ENCODE measurements around the gene SYNGR3.

The SYNGR3 gene

DNA sequence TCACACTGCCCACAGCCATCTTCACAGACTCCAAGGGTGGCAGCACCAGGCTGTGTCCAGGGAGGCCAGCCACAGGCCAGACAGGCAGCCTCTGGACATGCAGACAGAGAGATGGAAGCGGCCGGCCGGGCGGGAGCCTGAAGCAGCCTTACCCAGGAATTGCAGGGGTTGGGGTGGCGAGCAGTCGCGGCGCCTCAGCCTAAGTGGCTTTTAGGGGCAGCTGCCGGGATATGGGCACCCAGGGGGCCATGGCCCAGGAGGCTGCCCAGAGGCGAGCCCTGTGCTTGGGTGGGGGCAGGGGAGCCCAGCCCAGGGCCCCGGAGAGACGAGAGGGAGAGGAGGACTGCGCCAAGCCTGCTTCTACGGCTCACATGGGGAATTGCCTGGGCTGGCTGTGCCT lies 35.5 kb downstream of the SYNGR3 start:
- Histone ChIP-seq H3K27ac (no peak overlapping the region), H3K4me3 (no peak overlapping the region)
- TF ChIP-seq, protein P1, sequence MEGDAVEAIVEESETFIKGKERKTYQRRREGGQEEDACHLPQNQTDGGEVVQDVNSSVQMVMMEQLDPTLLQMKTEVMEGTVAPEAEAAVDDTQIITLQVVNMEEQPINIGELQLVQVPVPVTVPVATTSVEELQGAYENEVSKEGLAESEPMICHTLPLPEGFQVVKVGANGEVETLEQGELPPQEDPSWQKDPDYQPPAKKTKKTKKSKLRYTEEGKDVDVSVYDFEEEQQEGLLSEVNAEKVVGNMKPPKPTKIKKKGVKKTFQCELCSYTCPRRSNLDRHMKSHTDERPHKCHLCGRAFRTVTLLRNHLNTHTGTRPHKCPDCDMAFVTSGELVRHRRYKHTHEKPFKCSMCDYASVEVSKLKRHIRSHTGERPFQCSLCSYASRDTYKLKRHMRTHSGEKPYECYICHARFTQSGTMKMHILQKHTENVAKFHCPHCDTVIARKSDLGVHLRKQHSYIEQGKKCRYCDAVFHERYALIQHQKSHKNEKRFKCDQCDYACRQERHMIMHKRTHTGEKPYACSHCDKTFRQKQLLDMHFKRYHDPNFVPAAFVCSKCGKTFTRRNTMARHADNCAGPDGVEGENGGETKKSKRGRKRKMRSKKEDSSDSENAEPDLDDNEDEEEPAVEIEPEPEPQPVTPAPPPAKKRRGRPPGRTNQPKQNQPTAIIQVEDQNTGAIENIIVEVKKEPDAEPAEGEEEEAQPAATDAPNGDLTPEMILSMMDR (IDR thresholded peaks at IDR 0.05) = no peak
- no peak for DNase-seq (ENCODE audit: low spot score)

DNA sequence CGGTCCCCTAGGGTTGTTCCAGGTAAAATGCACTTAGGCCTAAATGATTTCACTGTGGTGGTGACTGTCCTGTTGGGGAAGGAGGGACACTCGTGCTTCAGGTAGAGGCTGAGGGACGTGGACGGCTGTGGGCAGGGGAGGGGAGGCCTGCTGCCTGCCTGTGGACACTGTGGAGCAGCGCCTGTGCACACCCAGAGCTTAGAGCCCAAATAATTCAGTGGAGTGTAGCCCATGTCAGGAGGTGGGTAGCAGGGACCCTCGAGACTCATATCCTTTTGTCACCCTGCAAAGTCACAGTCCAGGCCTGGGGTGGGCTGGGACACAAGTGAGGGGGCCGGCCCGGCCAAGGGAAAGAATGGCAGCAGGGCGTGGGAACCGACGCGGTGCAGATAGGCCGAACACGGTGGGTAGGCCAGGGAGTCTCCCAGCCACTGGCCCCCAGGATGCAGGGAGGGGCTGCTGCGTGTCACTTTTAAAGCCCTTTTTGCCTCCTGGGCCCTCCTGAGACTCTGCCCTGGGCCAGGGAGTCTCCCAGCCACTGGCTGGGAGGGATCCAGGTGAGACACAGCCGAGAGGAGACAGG lies 36.2 kb downstream of the SYNGR3 start:
- TF ChIP-seq, protein P1 (IDR thresholded peaks at IDR 0.05) = no peak
- Histone ChIP-seq H3K4me3 (peak overlapping the region; percentile 91), H3K27ac (peak overlapping the region; percentile 38 to 89)
- no peak for DNase-seq (ENCODE audit: low spot score)

DNA sequence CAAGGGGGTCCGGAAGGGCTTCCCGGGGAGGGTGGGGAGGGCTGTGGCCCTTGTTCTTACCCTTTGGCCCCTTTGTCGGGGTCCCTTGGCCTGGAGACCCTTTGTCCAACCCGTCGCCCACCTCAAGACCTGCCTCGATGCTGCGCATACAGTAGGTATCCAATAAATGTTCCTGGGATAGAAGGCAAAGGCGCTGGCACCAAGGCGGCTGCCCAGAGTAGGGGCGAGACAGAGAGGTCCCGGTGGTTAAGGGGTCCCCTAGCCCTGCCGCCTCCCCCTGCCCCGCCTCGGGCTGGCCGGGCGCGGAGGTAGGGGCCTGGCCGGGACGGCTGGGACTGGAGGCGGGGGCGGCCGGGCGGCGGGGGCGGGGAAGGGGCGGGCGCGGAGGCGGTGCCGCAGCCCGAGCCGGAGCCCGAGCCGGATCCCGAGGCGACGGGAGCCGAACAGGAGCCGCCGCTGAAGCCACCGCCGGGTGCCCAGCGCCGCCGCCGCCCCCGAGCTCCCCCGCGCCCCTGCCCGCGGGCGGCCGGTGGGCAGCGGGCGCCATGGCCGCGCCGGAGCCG lies 36.8 kb downstream of the SYNGR3 start, which contains the start of gene NHERF2:
Gene NHERF2 (plus strand): TSS at position 442 of the 563 bp plus-strand sequence. CDS start 104 bp downstream, at position 546.
- H3K4me3 ChIP-seq = peak within 1 kb of the TSS; percentile 91
- H3K27ac ChIP-seq = peak within 1 kb of the TSS; percentile 38 to 89
- no peak for DNase-seq (ENCODE audit: low spot score)
- TF ChIP-seq, protein P1 (IDR thresholded peaks at IDR 0.05) = no peak

DNA sequence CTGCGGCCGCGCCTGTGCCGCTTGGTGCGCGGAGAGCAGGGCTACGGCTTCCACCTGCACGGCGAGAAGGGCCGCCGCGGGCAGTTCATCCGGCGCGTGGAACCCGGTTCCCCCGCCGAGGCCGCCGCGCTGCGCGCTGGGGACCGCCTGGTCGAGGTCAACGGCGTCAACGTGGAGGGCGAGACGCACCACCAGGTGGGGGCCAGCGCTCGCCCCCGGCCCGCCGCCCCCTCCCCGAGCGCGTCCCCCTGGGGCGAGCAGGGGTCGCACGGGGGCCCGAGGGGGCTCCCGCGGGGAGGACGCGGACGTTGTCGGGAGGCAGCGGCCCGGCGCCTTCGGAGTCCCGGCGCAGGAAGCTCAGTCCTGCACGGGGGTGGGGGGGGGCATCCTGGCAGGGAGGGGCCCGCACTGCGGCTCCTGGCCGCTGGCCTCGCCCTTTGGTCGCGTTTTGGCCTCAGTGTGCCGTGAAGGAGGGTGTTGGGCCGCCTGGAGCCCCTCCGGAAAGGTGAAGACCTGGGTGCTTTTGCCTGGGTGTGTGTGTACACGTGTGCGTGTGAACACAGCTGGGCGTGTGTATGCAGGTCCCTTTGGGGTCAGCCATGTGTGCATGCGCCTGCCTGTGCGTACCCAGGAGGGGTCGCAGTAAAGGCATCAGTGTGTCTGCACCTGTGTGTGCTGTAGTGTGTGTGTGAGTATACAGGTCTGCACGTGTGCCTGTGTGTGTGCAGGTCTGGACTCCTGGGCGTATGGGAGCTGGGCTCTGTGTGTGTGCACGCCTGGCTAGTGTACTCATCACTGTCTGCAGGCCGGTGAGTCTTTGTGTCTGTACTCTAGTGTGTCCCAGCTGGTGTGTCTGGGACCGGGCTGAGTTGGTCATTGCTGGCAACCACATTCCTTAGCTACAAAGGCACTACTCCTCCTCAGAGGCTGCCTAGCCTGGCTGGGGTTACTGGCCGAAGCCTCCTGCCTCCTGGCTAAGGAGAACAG lies 37.5 kb downstream of the SYNGR3 start:
- no peak for DNase-seq (ENCODE audit: low spot score)
- Histone ChIP-seq H3K4me3 (peak overlapping the region; percentile 91), H3K27ac (peak overlapping the region in 1 of 2 donors; percentile 89)
- TF ChIP-seq, protein P1 (IDR thresholded peaks at IDR 0.05) = no peak

DNA sequence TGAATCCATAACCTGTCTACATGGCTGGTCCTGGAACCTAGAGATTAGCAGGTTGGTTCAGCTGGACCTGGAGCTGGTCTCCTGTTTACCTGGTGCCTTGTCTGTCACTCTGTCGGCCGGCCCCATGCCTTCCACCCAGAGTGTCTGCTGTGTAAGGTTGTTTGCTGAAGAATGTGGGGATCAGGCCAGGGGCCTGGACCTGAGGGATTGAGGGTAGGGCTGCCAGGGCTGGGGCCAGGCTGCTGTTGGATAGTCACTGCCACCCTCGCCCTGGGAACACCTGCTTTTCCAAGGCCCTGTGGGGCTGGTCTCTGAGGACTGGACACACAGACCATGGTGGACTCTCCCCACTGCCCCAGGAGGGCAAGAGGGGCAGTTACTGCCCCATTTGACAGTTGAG lies 38.4 kb downstream of the SYNGR3 start:
- no peak for DNase-seq (ENCODE audit: low spot score)
- Histone ChIP-seq H3K27ac (peak overlapping the region in 1 of 2 donors; percentile 89), H3K4me3 (peak overlapping the region; percentile 91)
- TF ChIP-seq, protein P1 (IDR thresholded peaks at IDR 0.05) = no peak

DNA sequence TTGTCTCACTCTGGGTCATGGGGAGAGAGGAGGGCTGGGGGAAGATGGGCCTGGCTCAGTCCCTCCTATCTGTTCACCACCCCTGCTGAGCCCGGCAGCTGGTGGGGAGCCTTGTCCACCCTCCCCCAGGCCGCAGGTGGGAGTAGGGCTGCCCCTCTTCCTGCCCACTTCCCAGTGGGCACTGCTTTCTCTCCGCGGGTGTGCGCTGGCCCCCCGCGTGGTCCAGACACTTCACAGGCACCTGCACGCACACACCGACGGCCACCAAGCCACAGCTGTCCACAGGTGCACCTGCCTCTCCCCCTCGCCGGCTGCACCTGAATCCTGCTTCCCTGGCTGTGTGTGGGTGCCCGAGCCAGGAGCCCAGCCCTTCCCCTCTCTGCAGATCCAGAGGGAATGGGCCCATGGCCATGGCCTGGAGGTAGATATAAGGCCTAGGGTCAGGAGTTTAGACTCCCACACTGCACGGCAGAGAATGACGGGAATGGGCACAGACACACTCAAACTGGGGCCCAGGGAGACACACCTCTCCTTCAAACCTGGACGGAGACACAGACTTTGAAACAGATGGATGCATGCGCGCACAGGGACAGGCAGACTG lies 39.0 kb downstream of the SYNGR3 start:
- no peak for DNase-seq (ENCODE audit: low spot score)
- H3K4me3 ChIP-seq = peak overlapping the region; percentile 91
- TF ChIP-seq, protein P1 (IDR thresholded peaks at IDR 0.05) = no peak
- peak overlapping the region in 1 of 2 donors; percentile 89 for H3K27ac ChIP-seq

All from coronary artery (tissue), 2 donors.